MCF 10A (cell line): ENCODE measurements around the gene LTB4R. TPM values are rescaled to one million over a fixed set of nuclear protein-coding genes. Genes with fewer than 3 reads are reported as not detected.

ENCODE experiments used
- BruUV-seq: library from RNA; stranded (reverse); fragments of 400-500 nt; replicated peaks from 2 replicates; lab custom pipeline; 2021; lab: Mats Ljungman, UMichigan
- CTCF ChIA-PET: fragments of 300-600 bp; sonication (Branson Sonifier 250); formaldehyde crosslinking; extraction: SDS; loops from one replicate; lab custom pipeline; 2021; ENCODE audit warnings: antibody characterized with exemption, inconsistent platforms; lab: Yijun Ruan, JAX
- POLR2A ChIA-PET: fragments of 300-600, 350-650 bp; sonication (Branson Sonifier 250); formaldehyde crosslinking; extraction: SDS; loops from one replicate; lab custom pipeline; 2020; ENCODE audit warnings: antibody characterized with exemption, inconsistent platforms; lab: Yijun Ruan, JAX
- DNase-seq: peaks from one replicate; pipeline ENCODE4 v3.0.0-alpha.2; 2018; ENCODE audit not compliant: unreplicated experiment
- H3K27ac Mint-ChIP-seq: one replicate; pipeline ENCODE4 v1.8.0; 2022; ENCODE audit warnings: mild to moderate bottlenecking, low read depth, mixed read lengths; ENCODE audit not compliant: unreplicated experiment
- H3K27me3 Mint-ChIP-seq: one replicate; pipeline ENCODE4 v1.8.0; 2022; ENCODE audit warnings: mixed read lengths; ENCODE audit not compliant: insufficient read depth, unreplicated experiment
- H3K36me3 Mint-ChIP-seq: one replicate; pipeline ENCODE4 v1.8.0; 2022; ENCODE audit warnings: mild to moderate bottlenecking, moderate library complexity, mixed read lengths; ENCODE audit not compliant: insufficient read depth, unreplicated experiment
- H3K4me1 Mint-ChIP-seq: one replicate; pipeline ENCODE4 v1.8.0; 2022; ENCODE audit warnings: mixed read lengths; ENCODE audit not compliant: insufficient read depth, unreplicated experiment
- H3K4me3 Mint-ChIP-seq: one replicate; pipeline ENCODE4 v1.8.0; 2022; ENCODE audit warnings: mild to moderate bottlenecking, moderate library complexity, mixed read lengths; ENCODE audit not compliant: unreplicated experiment
- H3K9me3 Mint-ChIP-seq: one replicate; pipeline ENCODE4 v1.8.0; 2022; ENCODE audit warnings: mixed read lengths; ENCODE audit not compliant: unreplicated experiment
- intact Hi-C: fragments of 100-400 bp; cut with micrococcal nuclease; formaldehyde crosslinking; loops from 2 replicates; pipeline ENCODE4 v1.14.1; 2022
- total RNA-seq: library from RNA; stranded (reverse); gene quantifications from 2 replicates; pipeline ENCODE4 v1.2.3, GENCODE V29; 2022
- TF ChIP-seq, protein P1 (sequence below): fragments of 200-600 bp; IDR thresholded peaks from one replicate; pipeline ENCODE4 v1.8.0; 2022; ENCODE audit warnings: antibody characterized with exemption, mild to moderate bottlenecking; ENCODE audit not compliant: unreplicated experiment

LTB4R gene
- total RNA-seq, 1 experiment from 2014 or later = 15.8 TPM

- Mint-ChIP-seq H3K36me3 (peaks cover 4% of the 10 kb centered on the region), H3K27ac (no peak overlapping the region), H3K4me1 (peaks cover 10% of the 10 kb centered on the region), H3K27me3 (peaks cover 23% of the 10 kb centered on the region), H3K9me3 (no peaks in the 10 kb centered on the region), H3K4me3 (no peak overlapping the region)
- BruUV-seq = no TSS peak
- ChIA-PET CTCF (interaction anchor here (0.6 to 5.1 kb wide), 9 partner anchors 9 to 787 kb away, joined by 3 to 53 read pairs (median 7); partner anchors contain the start of genes ADCY4, CIDEB, LTB4R and LTB4R2), POLR2A (no interaction called here)
- intact Hi-C loops = no loop called here
- TF ChIP-seq, protein P1, sequence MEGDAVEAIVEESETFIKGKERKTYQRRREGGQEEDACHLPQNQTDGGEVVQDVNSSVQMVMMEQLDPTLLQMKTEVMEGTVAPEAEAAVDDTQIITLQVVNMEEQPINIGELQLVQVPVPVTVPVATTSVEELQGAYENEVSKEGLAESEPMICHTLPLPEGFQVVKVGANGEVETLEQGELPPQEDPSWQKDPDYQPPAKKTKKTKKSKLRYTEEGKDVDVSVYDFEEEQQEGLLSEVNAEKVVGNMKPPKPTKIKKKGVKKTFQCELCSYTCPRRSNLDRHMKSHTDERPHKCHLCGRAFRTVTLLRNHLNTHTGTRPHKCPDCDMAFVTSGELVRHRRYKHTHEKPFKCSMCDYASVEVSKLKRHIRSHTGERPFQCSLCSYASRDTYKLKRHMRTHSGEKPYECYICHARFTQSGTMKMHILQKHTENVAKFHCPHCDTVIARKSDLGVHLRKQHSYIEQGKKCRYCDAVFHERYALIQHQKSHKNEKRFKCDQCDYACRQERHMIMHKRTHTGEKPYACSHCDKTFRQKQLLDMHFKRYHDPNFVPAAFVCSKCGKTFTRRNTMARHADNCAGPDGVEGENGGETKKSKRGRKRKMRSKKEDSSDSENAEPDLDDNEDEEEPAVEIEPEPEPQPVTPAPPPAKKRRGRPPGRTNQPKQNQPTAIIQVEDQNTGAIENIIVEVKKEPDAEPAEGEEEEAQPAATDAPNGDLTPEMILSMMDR = no peak
- no peak for DNase-seq
Observed at GRCh38 chr14:24321212-24321975, 10.1 kb downstream of the LTB4R start.

GRCh38 chr14:24322672-24323071 lies 11.4 kb downstream of the LTB4R start:
- H3K27me3 Mint-ChIP-seq = peaks cover 23% of the 10 kb centered on the region
- H3K9me3 Mint-ChIP-seq = no peaks in the 10 kb centered on the region
- ChIA-PET POLR2A (no interaction called here), CTCF (interaction anchor here (0.6 to 3.4 kb wide), 10 partner anchors 9 to 182 kb away, joined by 3 to 13 read pairs (median 4); partner anchors contain the start of genes CIDEB, LTB4R and LTB4R2)
- DNase-seq = no peak
- no TSS peak for BruUV-seq
- no peak overlapping the region for H3K27ac Mint-ChIP-seq
- intact Hi-C loops = no loop called here
- peaks cover under 1% of the 10 kb centered on the region for H3K4me1 Mint-ChIP-seq
- H3K4me3 Mint-ChIP-seq = no peak overlapping the region
- TF ChIP-seq, protein P1 = no peak
- H3K36me3 Mint-ChIP-seq = peaks cover 4% of the 10 kb centered on the region

DNA sequence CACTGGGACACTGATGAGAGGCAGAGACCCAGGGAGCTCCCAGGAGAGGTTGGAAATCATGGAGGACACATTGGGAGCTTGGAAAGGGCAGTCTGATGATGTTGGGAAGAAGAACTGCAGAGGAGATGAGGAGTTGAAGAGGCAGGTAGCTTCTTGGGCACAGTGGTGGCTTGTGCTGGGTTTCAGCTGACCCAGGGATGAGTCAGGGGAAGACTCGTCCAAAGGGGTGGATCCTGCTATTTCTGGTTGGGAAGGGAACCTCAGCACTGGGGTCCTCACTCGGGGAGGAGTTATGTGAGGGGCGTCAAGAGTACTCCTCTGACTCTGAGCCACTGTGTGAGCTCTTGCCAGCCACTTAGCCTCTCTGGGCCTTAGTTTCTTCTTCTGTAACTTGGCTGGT lies 12.0 kb downstream of the LTB4R start:
- Mint-ChIP-seq H3K9me3 (no peaks in the 10 kb centered on the region), H3K36me3 (peaks cover 4% of the 10 kb centered on the region), H3K4me1 (no peaks in the 10 kb centered on the region), H3K4me3 (no peak overlapping the region), H3K27ac (no peak overlapping the region), H3K27me3 (peaks cover 23% of the 10 kb centered on the region)
- no peak for DNase-seq
- POLR2A ChIA-PET = no interaction called here
- intact Hi-C loops = no loop called here
- TF ChIP-seq, protein P1 = no peak
- BruUV-seq = no TSS peak
- CTCF ChIA-PET = interaction anchor here (0.5 to 3.4 kb wide), 9 partner anchors 9 to 118 kb away, joined by 3 to 13 read pairs (median 4); partner anchors contain the start of genes ADCY4, LTB4R and LTB4R2

- no TSS peak for BruUV-seq
- no peaks in the 10 kb centered on the region for H3K4me1 Mint-ChIP-seq
- no peak overlapping the region for H3K4me3 Mint-ChIP-seq
- no peak for DNase-seq
- H3K9me3 Mint-ChIP-seq = no peaks in the 10 kb centered on the region
- intact Hi-C loops = no loop called here
- ChIA-PET CTCF (interaction anchor here (0.6 to 3.4 kb wide), 7 partner anchors 9 to 117 kb away, joined by 3 to 25 read pairs (median 6); partner anchors contain the start of genes LTB4R and LTB4R2), POLR2A (no interaction called here)
- peaks cover 17% of the 10 kb centered on the region for H3K27me3 Mint-ChIP-seq
- H3K27ac Mint-ChIP-seq = no peak overlapping the region
- peaks cover 1% of the 10 kb centered on the region for H3K36me3 Mint-ChIP-seq
- TF ChIP-seq, protein P1 = no peak
Observed at GRCh38 chr14:24324024-24324423, 12.7 kb downstream of the LTB4R start.
